NCI-H1048 (cell line): ENCODE measurements around the gene GLTP.

Experiments
- DNase-seq: peaks from one replicate; lab custom pipeline; 2025; lab: John Stamatoyannopoulos, UW

Gene GLTP

DNA sequence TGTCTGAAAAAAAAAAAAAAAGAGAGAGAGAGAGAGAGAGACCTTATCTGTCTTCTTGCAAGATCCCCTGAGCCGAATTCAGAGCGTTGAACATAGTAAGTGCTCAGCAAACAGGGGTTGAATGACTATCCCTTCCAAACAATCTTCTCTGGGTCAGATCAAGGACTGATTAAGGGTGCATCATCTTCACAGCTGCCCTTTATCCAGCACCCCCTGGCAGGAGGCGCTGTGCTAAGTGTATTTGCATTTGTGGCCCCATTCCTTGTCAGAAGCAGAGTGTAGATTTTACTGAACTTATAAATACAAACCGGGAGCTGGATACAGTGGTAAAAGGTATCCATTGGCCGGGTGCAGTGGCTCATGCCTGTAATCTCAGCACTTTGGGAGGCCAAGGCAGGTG lies 38.3 kb downstream of the GLTP start:
- DNase-seq = no peak

DNA sequence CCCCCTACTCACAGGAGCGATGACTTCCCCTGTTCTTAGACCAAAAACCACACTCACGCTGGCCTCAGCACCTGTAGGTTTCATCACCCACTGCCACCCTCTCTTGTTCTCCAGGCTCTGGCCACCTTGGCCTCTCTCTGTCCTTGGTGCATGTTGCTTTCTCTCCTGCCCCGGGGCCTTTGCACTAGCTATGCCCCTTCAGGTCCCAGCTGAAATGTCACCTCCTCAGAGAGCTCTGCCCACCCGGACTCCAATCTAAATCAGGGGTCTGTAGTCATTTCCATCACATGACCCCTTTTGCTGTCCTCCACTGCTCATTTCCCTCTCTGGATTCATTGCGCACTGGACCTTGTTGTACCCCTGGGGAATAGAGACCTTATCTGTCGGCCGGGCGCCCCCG lies 39.0 kb downstream of the GLTP start:
- no peak for DNase-seq

DNA sequence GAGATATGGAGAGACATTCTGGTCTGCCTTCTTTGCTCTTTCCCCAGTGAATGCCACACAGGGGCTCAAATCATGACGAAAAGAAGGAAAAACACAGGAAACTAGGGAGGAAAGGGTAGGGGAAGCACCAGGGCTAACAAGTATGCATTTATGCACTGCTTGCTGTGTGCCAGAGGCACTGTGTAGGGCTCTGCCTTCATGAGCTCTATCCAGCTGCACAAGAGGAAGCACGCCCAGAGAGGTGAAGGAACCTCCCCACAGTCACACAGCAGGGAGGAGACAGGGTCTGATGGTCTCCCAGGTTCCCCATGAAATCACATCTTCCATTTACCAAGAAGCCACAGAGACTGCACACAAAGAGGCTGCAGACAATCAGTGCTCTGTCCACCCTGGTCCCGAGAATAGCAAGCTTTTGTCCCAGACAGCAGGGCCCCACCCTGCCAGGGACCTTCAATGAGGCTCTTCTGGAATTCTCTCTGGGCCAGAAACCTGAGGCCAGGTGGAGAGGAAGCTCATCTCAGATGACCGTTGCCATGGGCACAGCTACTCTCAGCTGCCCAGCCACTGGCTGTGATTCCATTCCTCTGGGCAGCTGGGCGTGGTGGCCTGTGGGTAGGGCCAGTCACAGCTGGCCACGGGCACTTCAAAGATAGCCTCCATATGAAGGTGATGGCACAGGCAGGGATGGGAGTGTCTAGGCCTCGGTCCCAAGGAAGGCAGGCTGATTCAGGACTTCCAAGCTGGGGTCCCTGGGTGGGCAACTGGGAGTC lies 39.9 kb downstream of the GLTP start:
- DNase-seq = no peak

DNA sequence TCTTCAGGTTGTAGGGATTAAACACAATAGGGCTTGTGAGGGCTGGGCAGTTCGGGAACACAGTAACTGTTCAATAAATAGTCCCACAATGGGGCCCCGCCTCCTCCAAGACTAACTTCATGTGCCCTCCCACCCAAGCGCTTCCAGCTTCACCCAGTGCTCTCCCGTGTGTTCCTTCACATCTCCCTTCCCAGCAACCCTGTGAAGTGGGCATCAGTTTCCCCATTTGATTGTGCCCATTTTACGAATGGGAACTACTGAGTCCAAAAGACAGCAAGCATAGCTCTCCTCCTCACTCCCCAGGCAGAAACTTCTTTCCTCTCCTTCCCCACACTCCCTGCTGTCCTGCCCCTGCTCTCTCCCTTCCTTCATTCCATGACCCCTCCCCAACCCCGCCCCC lies 40.9 kb downstream of the GLTP start:
- no peak for DNase-seq

DNA sequence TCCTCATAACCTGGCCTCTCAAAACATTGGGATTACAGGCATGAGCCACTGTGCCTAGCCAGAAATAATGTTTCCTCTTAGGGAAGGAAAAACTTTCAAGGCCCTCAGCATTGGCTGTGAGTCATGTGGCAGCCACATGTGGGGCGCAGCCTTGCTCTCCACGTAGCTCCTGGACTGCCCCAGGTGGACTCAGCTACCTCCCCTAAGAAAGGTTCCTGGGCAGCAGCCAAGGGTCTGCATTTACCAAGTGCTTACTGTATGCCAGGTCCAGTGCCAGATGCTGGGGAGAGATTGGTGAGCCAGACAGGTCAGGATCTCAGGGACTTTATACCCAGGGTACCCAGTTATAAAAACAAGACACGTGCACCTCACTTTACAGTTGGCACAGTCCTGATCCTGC lies 43.4 kb downstream of the GLTP start:
- no peak for DNase-seq

DNA sequence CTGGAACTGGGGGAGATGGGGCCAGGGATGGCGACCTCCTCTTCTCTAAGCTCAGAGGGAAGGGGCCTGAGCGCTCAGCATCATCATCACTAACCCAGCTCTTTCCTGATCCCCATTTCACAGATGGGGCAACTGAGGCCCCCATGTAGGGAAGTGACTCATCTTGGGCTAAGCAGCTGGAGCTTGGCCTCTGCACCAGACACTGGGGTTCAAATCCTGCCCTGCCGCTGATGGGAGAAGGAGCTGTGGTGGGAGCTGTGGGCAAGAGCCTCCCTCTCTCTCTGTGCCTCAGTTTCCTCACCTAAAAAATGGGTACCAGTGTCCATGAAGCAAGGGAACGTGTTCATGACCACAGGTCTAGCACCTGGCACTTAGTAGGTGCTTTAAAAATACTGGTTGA lies 44.5 kb downstream of the GLTP start:
- no peak for DNase-seq

DNA sequence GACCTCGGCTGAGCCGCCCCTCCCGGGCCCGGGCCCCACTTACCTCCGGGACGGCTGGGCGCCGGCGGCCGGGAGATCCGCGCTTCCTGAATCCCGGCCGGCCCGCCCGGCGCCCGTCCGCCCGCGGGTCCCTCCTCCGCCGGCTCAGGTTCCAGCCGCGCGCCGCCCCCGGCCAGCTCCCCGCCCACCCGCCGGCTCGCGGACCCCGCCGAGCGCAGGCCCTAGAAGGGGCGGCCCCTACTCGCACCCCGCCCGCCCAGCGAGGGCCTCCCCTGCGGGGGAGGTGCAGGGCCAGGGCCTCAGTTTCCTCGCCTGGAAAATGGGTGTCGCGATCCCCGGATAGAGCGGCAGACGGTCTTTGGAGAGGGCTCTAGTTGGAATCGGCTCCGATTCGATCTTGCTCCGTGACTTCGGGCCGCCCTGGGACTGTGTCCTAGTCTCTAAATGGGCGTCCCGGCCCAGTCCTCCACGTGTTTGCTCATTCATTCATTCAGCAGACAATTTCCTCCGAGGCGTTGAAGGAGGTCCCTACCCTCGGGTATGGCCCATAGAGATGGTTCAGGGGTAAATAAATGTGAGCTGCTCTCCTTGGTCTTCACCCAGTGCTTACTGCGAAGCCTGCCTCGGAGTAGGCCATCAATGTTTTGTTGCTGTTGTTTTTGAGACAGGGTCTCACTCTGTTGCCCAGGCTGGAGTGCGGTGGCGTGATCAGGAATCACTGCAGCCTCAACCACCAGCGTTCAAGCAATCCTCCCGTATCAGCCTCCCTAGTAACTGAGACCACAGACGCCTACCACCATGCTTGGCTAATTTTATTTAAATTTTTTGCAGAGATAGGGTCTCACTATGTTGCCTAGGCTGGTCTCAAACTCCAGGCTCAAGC lies 46.8 kb downstream of the GLTP start, which contains the start of gene TRPV4:
TRPV4 (minus strand) TSS at position 92 of the 883 bp plus-strand sequence. CDS start 18,602 bp downstream, outside the sequence.
- DNase-seq = no peak

DNA sequence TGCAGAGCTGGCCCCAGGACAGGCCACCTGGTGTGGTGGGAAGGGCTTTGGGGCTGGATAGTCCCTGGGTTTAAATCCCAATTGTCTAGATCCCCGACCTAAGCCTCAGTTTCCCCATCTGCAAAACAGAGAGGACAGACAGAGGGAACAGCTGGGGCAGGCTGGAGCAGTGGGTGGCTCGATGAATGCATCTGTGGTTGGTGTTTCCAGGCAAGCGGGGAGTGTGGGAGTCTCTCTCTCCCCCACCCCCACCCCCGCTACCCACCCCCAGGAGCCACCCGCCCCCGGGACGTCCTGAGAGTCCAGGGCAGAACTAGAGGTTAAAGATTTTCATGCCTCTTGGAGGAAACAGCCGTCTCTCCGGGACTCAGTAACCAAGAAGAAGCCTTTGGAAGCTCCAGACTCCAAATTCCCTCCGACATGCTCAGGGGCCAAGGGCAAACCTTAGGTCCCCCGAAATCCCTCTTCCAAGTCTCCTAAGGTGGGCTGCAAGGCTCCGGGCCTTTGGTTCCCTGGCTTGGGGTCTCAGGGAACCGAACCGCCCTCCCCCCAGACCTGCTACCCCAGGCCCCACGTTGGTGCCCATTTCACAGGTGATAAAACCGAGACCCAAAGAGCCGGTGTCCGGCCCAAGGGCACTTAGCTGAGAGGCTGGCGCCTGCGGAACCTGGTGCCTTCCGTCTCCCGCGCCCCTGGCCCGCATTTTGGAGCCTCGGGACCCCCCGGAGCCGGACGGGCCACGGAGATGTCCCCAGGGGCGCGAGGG lies 47.6 kb downstream of the GLTP start:
- no peak for DNase-seq

DNA sequence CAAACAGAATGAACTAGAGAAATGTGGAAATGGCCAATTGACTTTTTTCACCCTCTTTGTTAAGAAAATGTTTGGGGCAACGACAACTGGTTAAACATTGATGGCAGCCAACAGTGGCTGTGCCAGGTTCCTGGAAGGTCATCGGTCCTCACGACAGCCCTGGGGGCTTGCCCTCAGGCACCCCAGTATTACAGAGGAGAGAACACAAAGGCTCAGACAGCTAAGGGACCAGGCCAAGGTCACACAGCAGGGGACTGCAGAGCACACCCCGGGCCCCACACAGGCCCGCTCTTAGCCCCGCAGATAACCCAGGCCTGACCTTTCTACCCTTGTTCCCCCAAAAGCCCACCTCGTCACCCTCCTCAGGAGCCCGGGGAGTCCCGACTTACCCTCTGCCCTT lies 48.4 kb downstream of the GLTP start:
- no peak for DNase-seq

DNA sequence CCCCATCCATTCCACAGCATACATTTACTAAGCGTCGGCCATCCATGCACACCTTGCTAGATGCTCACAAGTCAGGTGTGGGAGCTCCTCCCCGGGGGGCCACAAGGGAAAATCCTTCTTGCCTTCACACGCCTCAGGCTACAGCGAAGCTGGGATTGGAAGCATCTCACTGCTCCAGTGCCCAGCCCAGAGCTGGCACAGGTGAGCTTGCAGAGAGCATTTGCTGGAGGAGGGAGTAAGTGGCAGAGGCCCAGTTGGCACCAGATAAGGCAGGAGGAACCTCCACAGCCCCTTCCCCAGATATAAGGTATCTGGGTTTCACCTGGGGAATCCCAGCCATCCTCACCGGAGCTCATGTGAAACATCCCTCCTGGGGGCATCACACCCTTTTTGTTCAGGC lies 49.0 kb downstream of the GLTP start:
- DNase-seq = no peak

DNA sequence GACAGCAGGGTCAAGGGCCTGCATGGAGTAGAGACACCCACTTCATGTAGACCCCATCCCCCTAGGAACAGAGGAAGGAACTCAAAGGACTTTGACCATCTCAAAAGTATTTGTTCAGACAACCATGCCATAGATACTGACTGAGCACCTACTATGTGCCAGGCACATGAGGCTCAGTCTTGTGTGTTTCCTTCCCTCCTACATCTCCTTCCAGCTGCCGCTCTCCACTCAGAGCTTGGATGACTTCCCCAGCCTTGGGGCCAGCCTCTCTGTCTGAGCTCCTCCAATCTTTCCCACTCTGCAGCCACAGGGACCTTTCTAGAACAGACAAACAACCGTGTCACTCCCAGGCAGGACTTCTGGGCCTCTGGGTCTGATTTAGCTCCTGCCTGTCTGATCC lies 49.6 kb downstream of the GLTP start:
- DNase-seq = no peak

DNA sequence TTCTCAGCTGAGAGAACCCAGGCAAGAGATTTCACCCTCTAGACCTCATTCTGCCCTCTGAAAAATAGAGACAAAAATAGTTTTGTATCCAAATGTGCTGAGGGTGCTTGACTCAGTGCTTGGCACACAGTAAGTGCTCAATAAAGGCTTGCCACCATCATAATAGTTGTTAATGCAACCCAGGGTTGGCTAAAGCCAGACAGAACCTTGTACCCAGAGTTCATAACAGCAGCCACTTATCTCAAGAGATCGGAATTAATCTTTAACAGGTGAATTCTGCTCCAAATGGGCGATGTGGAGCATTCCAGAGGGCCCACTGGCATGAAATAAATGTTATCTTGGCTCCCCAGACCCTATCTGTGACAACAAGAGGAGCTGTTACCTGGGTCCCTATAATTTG lies 50.1 kb downstream of the GLTP start:
- no peak for DNase-seq

DNA sequence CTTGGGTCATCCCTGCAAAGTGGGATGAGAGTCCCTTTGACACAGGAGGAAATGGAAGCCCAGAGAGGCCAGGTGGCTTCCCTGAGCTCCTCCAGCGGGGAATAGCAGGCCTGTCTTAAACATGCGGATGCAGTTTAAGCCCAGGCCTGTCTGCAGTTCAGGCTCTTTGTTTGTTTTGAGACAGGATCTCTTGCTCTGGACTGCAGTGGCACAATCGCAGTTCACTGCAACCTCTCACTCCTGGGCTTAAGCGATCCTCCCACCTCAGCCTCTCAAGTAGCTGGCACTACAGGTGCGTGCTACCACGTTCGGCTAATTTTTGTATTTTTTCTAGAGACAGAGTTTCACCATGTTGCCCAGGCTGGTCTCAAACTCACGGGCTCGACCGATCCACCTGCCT lies 50.7 kb downstream of the GLTP start:
- no peak for DNase-seq

DNA sequence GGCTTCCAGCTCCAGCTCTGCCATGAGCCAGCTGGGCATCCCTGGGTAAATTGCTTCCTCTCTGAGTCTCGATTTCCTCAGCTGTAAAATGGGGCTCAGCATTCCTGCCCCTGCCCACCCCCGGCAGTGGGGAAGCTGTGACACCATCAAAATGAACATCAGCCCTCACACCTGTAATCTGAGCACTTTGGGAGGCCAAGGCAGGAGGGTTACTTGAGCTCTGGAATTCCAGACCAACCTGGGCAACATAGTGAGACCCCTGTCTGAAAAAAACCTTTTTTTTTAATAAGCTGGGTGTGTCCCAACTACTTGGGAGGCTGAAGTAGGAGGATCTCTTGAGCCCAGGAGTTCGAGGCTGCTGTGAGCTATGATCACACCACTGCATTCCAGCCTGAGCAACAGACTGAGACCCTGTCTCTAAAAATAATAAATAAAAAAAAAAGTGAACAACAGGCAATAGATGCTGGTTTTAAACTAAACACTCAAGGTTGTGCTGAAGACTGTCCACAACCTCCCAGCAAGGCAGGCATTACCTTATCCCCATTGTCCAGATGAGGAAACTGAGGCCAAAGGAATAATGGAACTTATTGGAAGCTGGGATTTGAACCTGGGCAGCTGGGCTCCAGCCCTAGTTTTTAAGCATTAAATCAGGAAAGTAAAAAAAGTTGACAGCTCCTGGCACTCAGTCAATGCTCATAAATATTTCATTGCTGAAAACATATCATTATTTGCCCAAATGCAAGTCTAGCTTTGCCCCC lies 51.4 kb downstream of the GLTP start:
- DNase-seq = no peak

DNA sequence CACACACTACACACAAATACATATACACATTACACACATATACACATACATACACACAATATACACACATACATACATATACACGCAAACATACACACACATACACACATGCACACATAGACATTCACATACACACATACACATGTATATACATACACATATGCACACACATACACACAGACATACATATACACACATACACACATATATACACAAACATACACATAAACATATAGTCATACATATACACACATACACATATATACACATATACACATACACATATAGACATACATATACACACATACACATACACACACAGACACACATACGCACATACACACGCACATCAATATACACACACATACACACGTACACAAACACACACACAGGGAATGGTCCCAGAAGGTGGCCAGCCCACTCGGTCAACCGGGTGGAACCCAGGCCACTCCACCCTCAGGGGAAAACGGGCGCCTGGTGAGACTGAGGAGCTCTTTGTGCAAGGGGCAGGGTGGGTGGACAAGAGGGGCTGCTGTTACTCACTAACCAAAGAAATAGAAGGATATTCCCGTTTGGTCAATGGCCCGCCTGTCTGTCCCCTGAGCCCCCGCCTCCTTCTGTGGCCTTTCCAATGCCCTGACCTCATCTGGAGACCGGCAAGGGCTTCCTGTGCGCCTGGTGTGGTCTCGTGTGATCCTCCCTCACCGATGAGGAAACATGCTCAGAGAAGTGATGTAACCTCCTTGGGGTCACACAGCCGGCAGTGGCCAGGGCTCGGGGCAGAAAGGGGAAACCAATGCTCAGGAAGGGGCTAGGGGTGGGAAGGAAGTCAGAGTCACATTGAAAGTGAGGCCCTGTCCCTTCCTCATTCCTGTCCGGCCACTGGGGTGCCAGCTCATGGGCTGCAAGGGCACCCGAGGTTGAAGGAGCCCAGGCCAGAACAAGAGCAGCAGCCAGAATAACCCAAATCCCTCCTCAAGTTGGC lies 52.5 kb downstream of the GLTP start:
- no peak for DNase-seq

DNA sequence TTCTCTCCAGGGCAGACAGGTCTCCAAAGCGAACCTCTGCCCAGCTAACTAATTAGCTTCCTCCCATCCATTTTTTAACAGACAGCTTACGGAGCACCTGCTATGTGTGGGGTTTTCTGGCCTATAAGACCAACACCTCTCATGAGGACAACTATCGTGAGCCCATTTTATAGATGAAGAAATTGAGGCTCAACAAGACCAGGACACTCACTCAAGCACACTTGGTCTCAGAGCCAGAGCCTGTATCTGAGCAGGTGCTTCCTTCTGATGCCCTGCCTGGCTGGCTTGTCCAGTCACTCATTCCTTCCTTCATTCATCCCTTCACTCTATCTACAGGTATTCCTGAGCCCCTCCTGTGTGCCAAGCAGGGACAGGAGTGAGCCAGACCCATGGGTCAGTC lies 53.3 kb downstream of the GLTP start:
- no peak for DNase-seq

DNA sequence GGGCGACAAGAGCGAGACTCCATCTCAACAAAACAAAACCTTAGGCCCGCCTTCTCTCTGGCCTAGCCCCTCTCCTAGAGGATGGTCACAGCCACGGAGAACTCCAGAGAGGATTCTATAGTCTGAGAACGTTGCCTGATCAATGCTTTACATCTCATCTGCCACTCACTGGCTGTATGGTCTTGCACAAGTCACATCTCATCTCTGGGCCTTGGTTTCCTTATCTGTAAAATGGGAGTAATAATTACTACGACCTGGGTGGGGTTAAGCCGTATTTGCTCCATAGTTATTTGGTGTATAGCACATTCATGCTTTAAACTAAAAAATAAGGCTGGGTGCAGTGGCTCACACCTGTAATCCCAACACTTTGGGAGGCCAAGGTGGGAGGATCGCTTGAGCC lies 55.6 kb downstream of the GLTP start:
- DNase-seq = no peak

DNA sequence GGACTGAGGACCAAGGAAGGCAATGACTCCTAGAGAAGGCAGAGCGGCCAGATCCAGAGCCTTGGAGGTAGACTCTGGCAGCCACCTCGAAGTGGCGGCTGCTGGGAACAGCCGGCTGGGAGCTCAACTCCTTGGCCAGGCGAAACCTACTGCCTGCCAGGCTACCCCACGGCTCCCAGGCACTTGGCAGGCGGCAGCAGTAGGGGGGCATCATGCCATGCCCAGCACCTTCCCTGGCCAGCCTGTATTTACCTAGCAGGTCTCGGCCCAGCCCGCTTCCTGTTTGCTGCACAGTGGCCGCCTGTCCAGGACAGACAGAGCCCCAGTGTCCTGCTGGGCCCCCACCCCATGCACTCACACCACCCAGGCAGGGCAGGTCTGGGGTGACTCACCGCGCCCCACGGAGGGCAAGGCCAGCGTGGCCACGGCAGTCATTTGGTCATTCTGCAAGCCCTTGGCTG lies 57.4 kb downstream of the GLTP start:
- no peak for DNase-seq

DNA sequence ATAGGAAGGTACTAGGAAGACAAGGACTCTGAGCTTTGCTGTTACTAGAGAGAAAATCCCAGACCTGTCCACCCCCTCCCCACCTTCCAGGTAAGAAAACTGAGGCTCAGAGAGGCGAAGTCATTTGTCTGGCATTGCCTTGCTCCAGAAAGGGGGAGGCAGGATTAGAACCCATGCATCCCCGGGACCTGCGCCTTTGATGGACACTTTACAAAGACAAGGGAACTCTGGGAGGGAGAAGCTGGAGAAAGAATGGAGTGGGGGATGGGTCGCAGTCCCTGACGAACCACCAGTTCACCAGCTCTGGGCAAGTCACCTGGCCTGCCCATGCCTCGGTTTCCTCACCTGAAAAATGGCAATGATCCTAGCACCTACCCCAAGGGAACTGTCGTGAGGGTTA lies 57.9 kb downstream of the GLTP start:
- DNase-seq = no peak

DNA sequence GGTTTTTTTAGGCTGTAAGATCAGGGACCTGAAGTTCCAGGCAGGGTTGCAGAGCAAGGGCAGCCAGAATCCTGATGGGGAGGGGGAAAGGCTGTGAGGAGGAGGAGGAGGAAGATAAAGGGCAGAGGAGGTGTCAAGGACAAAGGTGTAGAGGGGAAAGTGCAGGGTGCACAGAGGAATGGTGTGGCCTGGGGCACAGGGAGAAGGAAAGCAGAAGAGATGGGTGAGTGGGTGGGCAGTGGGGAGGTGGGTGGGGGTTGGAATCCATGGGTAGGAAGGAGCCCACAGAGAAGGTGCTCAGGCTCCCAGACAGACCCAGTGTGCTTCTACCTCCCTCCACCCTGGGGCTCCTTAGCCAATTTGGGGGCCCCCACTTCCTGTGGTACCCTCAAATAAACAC lies 58.4 kb downstream of the GLTP start:
- no peak for DNase-seq
